GM18520 (cell line): ENCODE measurements around the gene KCNE1.
"Not testable (repeated sequence)": the region's sequence is repeated elsewhere in the genome, so short reads cannot be mapped to it uniquely, and the experiment has no call there.

Experiments
- ATAC-seq: cut with Tn5 transposase; IDR thresholded peaks from one replicate; pipeline ENCODE4 v1.9.1; 2021; ENCODE audit not compliant: unreplicated experiment

The KCNE1 gene

DNA sequence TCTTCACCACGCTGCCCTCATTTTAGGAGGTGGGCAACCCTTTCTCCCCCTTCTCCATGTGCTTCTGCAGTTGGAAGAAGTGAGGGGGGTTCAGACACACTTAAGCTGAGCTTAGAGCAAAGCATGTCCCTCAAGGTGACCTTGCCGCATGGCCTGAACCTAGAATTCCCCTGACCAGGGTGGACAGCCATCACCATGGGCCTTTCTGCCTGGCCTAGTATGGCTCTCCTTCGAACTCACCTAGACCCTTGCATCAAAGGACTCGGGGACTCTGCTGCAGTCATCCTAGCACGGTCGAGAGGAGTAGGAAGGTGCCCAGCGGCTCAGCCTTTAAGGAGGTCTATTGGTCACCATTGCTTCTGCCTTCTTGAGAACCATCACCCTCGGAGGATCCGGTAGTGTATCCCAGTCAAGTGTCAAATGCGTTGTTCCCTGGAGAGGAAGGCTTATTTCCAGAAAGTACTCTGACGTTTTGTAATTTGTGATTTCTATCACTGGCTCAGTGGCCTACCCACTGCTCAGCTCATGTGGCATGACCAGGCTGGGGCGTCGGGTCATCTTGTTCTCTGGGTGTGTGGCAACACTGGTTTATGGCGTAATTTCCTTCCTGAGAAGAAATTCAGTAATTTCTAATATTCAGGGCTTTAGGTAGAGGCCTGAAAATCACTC lies at the start of gene KCNE1:
TSS of gene KCNE1 (minus strand) at position 424 of the 669 bp plus-strand sequence. CDS start 62,576 bp downstream, outside the sequence.
- ATAC-seq, result no peak

- no peak for ATAC-seq
Observed at GRCh38 chr21:34561806-34562205, 49.8 kb upstream of the KCNE1 start.

DNA sequence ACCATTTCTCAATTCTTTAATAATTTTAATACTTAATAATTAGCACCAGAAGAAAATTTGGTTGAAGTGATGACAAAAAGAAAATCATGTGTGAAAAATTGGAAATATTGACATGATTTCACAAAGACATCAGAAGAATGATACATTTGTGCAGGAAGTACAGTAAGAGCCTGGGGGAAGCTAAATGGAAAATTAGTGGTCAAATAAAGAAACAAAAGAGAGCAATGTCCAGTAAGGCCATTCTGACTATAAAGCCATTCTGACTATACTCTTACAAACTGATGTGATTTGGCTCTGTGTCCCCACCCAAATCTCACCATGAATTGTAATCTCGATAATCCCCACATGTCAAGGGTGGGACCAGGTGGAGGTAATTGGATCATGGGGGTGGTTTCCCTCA lies 48.6 kb upstream of the KCNE1 start:
- ATAC-seq, result no peak

DNA sequence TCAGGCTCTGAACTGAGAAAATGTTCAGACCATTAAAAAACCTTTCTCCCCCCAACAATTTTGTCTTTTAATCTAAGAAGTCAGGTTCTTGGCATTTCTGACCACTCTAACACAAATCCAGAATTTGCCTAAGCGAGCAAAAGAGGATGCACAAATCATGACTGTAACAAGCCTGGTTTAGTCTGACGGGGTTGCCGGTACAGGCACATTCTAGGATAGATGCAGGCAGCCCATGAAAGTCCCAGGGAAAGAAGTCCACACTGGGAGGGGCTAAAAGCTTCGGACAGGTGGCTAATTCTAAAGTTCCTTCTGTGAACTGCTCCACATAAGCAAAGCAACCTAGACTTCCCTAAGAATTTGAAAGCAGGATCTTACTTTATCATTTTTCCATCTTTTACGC lies 48.0 kb upstream of the KCNE1 start:
- ATAC-seq, result no peak

DNA sequence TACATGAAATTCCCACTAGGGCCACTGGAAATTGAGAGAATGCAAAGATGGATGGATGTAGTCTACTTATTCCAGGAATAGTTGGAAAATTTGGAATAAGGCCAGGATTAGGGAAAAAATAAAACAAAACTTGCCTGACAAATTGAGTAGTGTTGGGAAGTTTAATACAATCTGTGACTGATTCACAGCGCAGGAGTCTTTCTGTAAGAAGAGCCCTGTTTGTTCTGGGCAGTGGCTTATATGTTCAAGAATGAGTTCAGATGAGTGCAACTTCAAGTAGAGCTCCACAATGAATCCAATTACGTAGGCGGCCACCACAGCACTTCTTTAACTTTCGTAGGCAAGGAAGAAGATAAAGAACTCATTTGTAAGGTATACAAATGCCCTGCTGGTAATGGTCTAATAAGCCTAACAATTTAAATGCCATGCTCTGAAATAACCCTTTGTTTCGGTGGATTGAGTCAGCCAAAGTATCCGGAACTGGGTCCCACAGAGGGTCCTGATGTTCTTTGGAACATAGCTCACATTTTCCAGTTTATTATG lies 47.1 kb upstream of the KCNE1 start:
- ATAC-seq, result no peak

DNA sequence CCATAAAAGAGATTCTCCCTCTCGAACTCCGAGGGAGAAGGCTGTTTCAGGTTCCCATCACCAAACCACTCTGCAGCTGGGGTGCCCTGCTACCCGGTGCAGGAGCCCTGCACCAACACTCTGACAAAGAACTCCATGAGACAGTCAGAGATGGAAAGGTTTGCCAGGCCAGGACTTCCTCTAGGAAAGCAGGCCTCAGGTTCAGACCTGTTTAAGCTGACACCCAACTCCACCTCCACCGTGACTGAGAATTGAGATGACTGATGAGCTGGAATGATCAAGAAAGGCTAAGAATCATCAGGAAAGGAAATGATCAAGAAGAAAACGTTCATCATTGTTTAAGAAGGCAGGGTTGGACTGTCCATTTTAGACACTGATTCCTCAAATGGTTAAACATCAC lies 46.2 kb upstream of the KCNE1 start:
- ATAC-seq, result no peak

DNA sequence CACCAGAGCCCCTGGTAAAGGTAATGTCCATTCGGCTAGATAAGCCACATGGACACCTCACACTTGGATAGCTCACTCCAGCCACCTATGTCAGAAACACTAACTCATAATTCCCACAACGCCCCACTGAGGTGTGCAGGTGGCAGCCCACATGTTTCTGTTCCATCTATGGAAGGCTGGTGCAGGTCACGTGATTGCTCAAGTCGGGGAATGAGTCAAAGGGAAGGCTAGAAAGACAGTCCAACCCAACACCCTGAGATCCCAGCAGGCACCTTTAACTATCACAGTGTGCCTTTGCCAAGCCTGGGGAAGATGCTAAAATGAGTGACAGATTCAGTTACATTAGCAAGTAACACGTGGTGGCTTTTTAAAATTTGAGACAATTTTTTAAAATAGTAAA lies 45.3 kb upstream of the KCNE1 start:
- ATAC-seq, result no peak

DNA sequence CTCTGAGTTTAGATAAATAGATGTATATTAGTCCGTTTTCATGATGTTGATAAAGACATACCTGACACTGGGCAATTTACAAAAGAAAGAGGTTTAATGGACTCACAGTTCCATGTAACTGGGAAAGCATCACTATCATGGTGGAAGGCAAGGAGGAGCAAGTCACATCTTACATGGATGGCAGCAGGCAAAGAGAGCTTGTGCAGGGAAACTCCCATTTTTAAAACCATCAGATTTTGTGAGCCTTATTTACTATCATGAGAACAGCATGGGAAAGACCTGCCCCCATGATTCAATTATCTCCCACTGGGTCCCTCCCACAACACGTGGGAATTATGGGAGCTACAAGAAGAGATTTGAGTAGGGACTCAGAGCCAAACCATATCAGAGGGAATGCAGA lies 42.7 kb upstream of the KCNE1 start:
- ATAC-seq, result not testable (repeated sequence)

DNA sequence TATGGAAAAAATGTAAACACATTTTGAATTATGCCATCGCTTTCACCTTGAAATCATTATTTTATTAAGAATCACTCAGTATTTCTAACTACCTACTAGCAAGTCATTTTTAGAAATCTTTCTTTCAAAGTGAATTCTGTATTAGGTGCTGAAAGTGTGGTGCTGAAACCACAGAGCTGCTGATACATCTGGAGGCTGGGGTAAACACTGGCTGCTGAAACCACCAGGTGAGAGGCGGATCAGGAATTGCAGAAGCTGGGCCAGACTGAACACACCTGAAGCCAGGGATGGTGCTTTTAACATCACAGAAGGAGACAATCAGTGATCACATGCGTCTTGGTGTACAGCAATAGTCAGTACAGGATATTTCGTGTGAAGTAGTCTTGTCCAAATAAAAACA lies 42.2 kb upstream of the KCNE1 start:
- no peak for ATAC-seq

DNA sequence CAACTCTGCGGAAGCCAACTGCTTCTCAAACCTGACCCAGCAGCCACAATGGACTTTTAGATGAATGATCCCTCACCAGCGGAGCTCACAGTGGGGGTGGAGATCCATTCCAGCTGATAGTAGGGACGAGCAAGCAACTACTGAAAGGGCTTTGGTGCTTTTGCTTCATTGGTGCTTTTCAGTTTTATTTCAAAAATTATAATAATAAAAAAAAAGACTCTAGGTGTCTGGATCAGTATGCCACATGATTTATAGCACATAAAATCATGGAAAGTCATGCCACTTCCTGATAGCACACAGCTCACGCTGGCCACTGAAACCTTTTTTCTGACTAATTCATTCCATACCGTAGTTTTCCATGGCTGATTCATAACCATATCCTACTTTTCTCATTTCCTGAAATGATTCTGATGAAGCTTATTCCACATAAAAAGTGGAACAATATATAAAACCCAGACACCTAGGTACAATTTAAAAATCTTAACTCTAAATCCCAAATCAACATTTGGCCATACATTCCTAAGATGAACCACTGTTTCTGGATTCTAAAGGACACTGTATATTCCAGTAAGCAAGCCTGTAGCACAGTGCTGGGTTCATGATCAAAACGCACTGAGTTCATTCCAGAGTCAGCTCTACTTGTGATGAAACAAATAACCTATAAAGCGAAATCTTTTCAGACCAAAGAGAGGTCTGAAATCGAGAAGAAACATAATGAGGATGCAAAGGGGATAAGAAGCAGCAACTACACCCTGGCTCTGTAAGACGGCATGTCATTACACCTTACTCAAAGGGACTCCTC lies 41.3 kb upstream of the KCNE1 start:
- no peak for ATAC-seq

- ATAC-seq, result no peak
Observed at GRCh38 chr21:34552360-34553098, 40.5 kb upstream of the KCNE1 start.

GRCh38 chr21:34550182-34550799 lies 38.3 kb upstream of the KCNE1 start:
- no peak for ATAC-seq

GRCh38 chr21:34548781-34549376 lies 36.9 kb upstream of the KCNE1 start:
- no peak for ATAC-seq

GRCh38 chr21:34546542-34546941 lies 34.5 kb upstream of the KCNE1 start:
- no peak for ATAC-seq

DNA sequence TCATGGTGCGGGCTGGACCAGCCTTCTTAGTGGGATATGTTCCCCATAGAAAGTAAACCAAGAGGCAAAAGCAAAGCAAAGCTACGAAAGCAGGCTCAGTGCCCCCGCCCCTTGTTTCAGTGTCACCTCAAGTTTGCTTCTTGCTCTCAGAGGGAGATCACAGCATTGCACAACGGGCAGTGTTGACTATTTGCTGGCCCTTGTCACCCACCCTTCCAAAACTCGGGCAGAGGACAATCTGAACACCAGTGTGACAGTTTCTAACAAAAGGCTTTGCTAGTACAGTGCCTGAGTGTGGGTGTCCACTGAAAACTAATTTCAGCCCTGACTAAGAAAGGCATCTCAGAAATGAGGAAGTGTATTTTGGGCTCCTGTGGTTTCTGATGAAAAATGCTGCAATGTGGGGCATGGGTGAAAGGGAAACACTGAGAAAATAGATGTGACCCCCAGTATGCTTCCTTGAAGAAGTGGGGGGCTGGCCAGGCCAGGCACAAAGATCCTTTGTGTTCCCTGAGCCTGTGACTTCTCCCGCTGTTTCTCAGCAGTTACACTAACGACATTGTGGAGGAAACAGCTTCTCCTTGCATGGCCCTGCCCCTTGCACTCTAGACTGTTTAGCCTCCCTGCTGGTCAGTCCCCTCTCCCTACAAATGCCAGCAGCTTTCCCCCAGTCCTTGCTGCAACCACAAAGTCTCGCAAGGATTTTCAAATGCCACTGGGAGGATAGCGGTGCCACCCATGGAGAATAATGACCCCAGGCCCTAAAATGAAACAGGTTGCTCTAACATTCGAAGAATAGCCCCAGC lies 33.3 kb upstream of the KCNE1 start:
- peak; percentile 46 for ATAC-seq

DNA sequence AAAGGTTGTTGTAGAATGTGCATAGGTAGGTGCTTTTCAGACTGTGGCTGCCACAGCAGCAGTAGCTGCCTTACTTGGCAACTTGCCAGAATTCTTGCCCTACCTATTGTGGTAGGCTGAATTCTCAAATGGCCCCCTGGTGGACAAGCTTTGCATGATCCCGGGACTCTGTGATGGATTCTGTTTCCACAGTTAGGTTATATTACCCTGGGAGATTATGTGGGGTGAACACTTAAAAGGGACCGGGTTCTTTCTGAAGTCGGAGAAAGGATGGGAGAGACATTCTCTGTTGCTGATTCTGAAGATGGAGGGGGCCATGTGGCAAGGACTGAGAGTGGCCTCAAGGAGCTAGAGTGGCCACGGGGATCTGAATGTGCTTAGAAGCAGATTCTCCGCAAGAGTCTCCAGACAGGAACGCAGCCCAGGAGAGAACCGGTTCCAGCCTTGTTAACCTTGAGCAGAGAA lies 32.1 kb upstream of the KCNE1 start:
- ATAC-seq, result no peak

DNA sequence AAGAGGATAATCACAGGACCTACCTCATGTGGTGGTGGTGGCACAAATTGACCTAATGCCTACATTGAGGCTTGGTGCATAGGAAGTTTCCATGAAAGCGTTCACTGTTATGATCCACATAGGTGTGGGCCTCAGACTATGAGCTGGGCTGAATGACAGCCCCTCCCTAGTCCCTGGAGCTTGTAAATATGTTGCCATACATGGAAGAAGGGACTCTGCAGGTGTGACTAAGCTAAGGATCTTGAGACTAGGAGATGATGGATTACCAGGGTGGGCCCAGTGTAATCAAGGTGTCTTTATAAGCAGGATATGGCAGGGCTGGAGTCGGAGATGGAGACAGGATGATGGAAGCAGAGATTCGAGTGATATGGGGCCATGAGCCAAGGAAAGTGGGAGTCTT lies 31.0 kb upstream of the KCNE1 start:
- ATAC-seq, result no peak

DNA sequence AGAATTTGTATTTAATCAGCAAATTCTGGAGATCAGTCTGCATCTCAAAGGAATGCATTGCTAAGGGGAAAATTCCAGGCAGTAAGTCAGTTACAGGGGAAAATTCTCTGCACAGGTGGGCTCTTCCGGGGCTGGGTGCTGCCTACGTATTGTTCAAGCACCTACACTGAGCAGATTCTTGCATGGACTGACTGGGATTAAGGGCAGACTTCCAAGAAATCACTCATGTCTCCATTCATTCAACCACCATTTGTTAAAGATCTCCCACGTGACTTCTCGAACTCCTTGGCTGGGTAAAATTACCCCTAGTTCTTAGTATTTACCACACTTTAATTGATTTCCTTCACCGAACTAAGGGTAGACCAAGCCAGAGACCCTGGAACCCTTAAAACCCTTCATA lies 28.2 kb upstream of the KCNE1 start:
- ATAC-seq, result no peak

DNA sequence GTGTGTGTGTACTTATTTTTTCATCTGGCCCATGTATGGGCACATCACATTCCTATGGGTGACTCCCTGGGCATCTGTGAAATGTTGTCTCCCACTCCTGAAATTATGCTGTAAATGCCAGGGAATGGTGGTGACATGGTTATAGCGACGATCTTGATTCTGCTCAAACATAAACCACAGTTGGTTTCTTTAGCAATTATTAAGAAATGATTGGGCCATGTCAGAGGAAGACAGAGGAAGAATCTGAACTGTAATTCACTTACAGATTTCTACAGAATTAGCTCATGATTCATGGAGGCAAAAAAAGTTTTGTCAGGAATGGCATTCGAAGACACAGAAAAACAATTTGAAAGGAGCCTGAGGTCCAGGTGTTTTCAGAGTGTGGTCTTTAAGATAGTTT lies 25.8 kb upstream of the KCNE1 start:
- ATAC-seq, result no peak

DNA sequence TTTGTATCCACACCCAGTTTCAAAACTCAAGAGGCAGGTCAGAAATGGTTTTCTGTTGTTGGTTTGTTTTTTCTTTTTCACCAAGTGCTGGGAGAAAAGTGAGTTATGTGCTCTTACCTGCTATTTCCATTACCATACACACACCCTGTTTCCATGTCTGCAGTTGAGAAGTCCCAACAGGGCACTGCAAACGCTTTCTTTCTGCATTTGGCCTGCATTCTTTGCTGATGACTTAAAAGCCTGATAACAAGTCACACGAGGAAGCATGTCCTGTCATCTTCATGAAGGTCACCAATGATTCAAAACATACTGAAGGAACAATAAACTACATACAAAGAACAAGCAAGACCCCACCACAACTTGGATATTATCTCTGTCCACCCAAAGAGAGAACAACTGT lies 24.8 kb upstream of the KCNE1 start:
- ATAC-seq, result no peak
